ENCODE results near the gene UNC5B.

UNC5B gene

GRCh38 chr10:71223347-71224058 lies 11.1 kb downstream of the UNC5B start:
- DNase-seq, result no peak

GRCh38 chr10:71225291-71226058 lies 13.1 kb downstream of the UNC5B start:
- no peak for DNase-seq

GRCh38 chr10:71228875-71229675 lies 16.7 kb downstream of the UNC5B start:
- no peak for DNase-seq

GRCh38 chr10:71229726-71230655 lies 17.6 kb downstream of the UNC5B start:
- DNase-seq, result no peak

GRCh38 chr10:71230656-71231025 lies 18.3 kb downstream of the UNC5B start:
- DNase-seq, result no peak

GRCh38 chr10:71231206-71231605 lies 18.8 kb downstream of the UNC5B start:
- DNase-seq, result no peak

- DNase-seq, result no peak
These were observed 20.0 kb downstream of the UNC5B start for GRCh38 chr10:71232089-71232998.

- DNase-seq, result no peak
These were observed 21.1 kb downstream of the UNC5B start for GRCh38 chr10:71233482-71233892.

GRCh38 chr10:71234004-71234894 lies 21.9 kb downstream of the UNC5B start:
- DNase-seq, result no peak

- DNase-seq, result no peak
These were observed 22.8 kb downstream of the UNC5B start for GRCh38 chr10:71234970-71235685.

GRCh38 chr10:71235808-71236207 lies 23.4 kb downstream of the UNC5B start:
- DNase-seq, result no peak

- no peak for DNase-seq
These were observed 23.9 kb downstream of the UNC5B start for GRCh38 chr10:71236286-71236685.

GRCh38 chr10:71236822-71237682 lies 24.7 kb downstream of the UNC5B start:
- DNase-seq, result no peak

GRCh38 chr10:71237843-71238623 lies 25.7 kb downstream of the UNC5B start:
- no peak for DNase-seq

GRCh38 chr10:71238626-71239025 lies 26.3 kb downstream of the UNC5B start:
- no peak for DNase-seq

- DNase-seq, result no peak
These were observed 27.0 kb downstream of the UNC5B start for GRCh38 chr10:71239131-71239915.

All from NCI-H1105 (cell line).